ENCODE measurements around the gene SPON1. TPM values are rescaled to one million over a fixed set of nuclear protein-coding genes. Genes with fewer than 3 reads are reported as not detected.

Gene SPON1
- total and polyA plus RNA-seq, 4 donors: 0.72 to 4.9 (median 1.2) TPM

- DNase-seq (ENCODE audit: low spot score): no peak
- TF ChIP-seq, protein P1, sequence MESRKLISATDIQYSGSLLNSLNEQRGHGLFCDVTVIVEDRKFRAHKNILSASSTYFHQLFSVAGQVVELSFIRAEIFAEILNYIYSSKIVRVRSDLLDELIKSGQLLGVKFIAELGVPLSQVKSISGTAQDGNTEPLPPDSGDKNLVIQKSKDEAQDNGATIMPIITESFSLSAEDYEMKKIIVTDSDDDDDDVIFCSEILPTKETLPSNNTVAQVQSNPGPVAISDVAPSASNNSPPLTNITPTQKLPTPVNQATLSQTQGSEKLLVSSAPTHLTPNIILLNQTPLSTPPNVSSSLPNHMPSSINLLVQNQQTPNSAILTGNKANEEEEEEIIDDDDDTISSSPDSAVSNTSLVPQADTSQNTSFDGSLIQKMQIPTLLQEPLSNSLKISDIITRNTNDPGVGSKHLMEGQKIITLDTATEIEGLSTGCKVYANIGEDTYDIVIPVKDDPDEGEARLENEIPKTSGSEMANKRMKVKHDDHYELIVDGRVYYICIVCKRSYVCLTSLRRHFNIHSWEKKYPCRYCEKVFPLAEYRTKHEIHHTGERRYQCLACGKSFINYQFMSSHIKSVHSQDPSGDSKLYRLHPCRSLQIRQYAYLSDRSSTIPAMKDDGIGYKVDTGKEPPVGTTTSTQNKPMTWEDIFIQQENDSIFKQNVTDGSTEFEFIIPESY (IDR thresholded peaks at IDR 0.05): no peak
- TF ChIP-seq HNF4A (conservative IDR thresholded peaks at IDR 0.05): no peak
- TF ChIP-seq FOXA1 (IDR thresholded peaks at IDR 0.05): no peak
- TF ChIP-seq NR2F2 (IDR thresholded peaks at IDR 0.05): no peak
- TF ChIP-seq FOXA2 (IDR thresholded peaks at IDR 0.05): no peak
- TF ChIP-seq RXRA (IDR thresholded peaks at IDR 0.05): no peak
- TF ChIP-seq TAF1 (conservative IDR thresholded peaks at IDR 0.05): peak; percentile 27
- 77% methylated on average over 1 of the region's 1 CpG for WGBS
- H3K4me3 ChIP-seq (ENCODE audit: low read depth in 1 of 3, low read length in 3 of 3): no peak overlapping the region
- no peaks in the 10 kb centered on the region for H3K36me3 ChIP-seq (ENCODE audit: control insufficient read depth in 4 of 4, insufficient read depth in 3 of 4, low read depth in 1 of 4, low read length in 3 of 4)
- peaks cover 0 to 22% (median 5%) of the 10 kb centered on the region in 4 donors for H3K27me3 ChIP-seq (ENCODE audit: control insufficient read depth in 4 of 4, insufficient read depth in 4 of 4, low read length in 3 of 4)
- H3K9me3 ChIP-seq (ENCODE audit: control insufficient read depth in 4 of 4, low read length in 3 of 4): no peaks in the 10 kb centered on the region
- no peak overlapping the region for H3K27ac ChIP-seq (ENCODE audit: low read depth in 1 of 2, low read length in 2 of 2)
- no peaks in the 10 kb centered on the region for H3K4me1 ChIP-seq (ENCODE audit: control insufficient read depth in 4 of 4, insufficient read depth in 4 of 4, low read length in 3 of 4)
- H3K9ac ChIP-seq (ENCODE audit: low read depth in 1 of 2, low read length in 2 of 2): no peak overlapping the region
Observed at GRCh38 chr11:13956988-13957387, 5.5 kb upstream of the SPON1 start.

GRCh38 chr11:13958641-13959400 lies 3.7 kb upstream of the SPON1 start:
- TF ChIP-seq, protein P2, sequence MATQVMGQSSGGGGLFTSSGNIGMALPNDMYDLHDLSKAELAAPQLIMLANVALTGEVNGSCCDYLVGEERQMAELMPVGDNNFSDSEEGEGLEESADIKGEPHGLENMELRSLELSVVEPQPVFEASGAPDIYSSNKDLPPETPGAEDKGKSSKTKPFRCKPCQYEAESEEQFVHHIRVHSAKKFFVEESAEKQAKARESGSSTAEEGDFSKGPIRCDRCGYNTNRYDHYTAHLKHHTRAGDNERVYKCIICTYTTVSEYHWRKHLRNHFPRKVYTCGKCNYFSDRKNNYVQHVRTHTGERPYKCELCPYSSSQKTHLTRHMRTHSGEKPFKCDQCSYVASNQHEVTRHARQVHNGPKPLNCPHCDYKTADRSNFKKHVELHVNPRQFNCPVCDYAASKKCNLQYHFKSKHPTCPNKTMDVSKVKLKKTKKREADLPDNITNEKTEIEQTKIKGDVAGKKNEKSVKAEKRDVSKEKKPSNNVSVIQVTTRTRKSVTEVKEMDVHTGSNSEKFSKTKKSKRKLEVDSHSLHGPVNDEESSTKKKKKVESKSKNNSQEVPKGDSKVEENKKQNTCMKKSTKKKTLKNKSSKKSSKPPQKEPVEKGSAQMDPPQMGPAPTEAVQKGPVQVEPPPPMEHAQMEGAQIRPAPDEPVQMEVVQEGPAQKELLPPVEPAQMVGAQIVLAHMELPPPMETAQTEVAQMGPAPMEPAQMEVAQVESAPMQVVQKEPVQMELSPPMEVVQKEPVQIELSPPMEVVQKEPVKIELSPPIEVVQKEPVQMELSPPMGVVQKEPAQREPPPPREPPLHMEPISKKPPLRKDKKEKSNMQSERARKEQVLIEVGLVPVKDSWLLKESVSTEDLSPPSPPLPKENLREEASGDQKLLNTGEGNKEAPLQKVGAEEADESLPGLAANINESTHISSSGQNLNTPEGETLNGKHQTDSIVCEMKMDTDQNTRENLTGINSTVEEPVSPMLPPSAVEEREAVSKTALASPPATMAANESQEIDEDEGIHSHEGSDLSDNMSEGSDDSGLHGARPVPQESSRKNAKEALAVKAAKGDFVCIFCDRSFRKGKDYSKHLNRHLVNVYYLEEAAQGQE (IDR thresholded peaks at IDR 0.05): no peak
- TF ChIP-seq FOXA1 (IDR thresholded peaks at IDR 0.05) (no peak), RXRA (IDR thresholded peaks at IDR 0.05) (no peak)
- Histone ChIP-seq H3K9ac (ENCODE audit: low read depth in 1 of 2, low read length in 2 of 2) (no peak overlapping the region), H3K4me1 (ENCODE audit: control insufficient read depth in 4 of 4, insufficient read depth in 4 of 4, low read length in 3 of 4) (peaks cover 3 to 17% (median 10%) of the 10 kb centered on the region in 4 donors), H3K27ac (ENCODE audit: low read depth in 1 of 2, low read length in 2 of 2) (no peak overlapping the region), H3K27me3 (ENCODE audit: control insufficient read depth in 4 of 4, insufficient read depth in 4 of 4, low read length in 3 of 4) (peaks cover 2 to 24% (median 8%) of the 10 kb centered on the region in 4 donors), H3K36me3 (ENCODE audit: control insufficient read depth in 4 of 4, insufficient read depth in 3 of 4, low read depth in 1 of 4, low read length in 3 of 4) (no peaks in the 10 kb centered on the region), H3K9me3 (ENCODE audit: control insufficient read depth in 4 of 4, low read length in 3 of 4) (no peaks in the 10 kb centered on the region), H3K4me3 (ENCODE audit: low read depth in 1 of 3, low read length in 3 of 3) (no peak overlapping the region)
- 75% methylated on average over 7 of the region's 7 CpGs for WGBS
- DNase-seq (ENCODE audit: low spot score): no peak

GRCh38 chr11:13962198-13962561 lies 343 bp upstream of the SPON1 start:
- no peak for DNase-seq (ENCODE audit: low spot score)
- Histone ChIP-seq H3K27ac (ENCODE audit: low read depth in 1 of 2, low read length in 2 of 2) (no peak overlapping the region), H3K9me3 (ENCODE audit: control insufficient read depth in 4 of 4, low read length in 3 of 4) (no peaks in the 10 kb centered on the region), H3K4me1 (ENCODE audit: control insufficient read depth in 4 of 4, insufficient read depth in 4 of 4, low read length in 3 of 4) (peaks cover 8 to 33% (median 23%) of the 10 kb centered on the region in 4 donors), H3K36me3 (ENCODE audit: control insufficient read depth in 4 of 4, insufficient read depth in 3 of 4, low read depth in 1 of 4, low read length in 3 of 4) (no peaks in the 10 kb centered on the region), H3K9ac (ENCODE audit: low read depth in 1 of 2, low read length in 2 of 2) (no peak overlapping the region), H3K4me3 (ENCODE audit: low read depth in 1 of 3, low read length in 3 of 3) (peak overlapping the region in 1 of 3 donors; percentile 35), H3K27me3 (ENCODE audit: control insufficient read depth in 4 of 4, insufficient read depth in 4 of 4, low read length in 3 of 4) (peaks cover 0 to 18% (median 14%) of the 10 kb centered on the region in 4 donors)
- TF ChIP-seq SP1 (IDR thresholded peaks at IDR 0.05) (no peak), HNF4A (conservative IDR thresholded peaks at IDR 0.05) (no peak), HNF4G (IDR thresholded peaks at IDR 0.05) (no peak), RAD21 (IDR thresholded peaks at IDR 0.05) (no peak), FOXA2 (IDR thresholded peaks at IDR 0.05) (no peak), NR2F2 (IDR thresholded peaks at IDR 0.05) (no peak), FOXA1 (IDR thresholded peaks at IDR 0.05) (no peak), YY1 (IDR thresholded peaks at IDR 0.05) (no peak), EGR1 (IDR thresholded peaks at IDR 0.05; ENCODE audit: low read depth in 2 of 2) (no peak), TAF1 (conservative IDR thresholded peaks at IDR 0.05) (no peak)
- TF ChIP-seq, protein P3, sequence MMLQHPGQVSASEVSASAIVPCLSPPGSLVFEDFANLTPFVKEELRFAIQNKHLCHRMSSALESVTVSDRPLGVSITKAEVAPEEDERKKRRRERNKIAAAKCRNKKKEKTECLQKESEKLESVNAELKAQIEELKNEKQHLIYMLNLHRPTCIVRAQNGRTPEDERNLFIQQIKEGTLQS (IDR thresholded peaks at IDR 0.05): no peak
- TF ChIP-seq, protein P2 (IDR thresholded peaks at IDR 0.05): no peak
- TF ChIP-seq, protein P4, sequence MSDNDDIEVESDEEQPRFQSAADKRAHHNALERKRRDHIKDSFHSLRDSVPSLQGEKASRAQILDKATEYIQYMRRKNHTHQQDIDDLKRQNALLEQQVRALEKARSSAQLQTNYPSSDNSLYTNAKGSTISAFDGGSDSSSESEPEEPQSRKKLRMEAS (IDR thresholded peaks at IDR 0.05): no peak
- WGBS: 26% methylated on average over 16 of the region's 16 CpGs
